Left ventricle myocardium superior (tissue), 1 donor: ENCODE results near the gene KRTAP17-1. TPM values are rescaled to one million over a fixed set of nuclear protein-coding genes. Genes with fewer than 3 reads are reported as not detected.
"Not testable (repeated sequence)": the region's sequence is repeated elsewhere in the genome, so short reads cannot be mapped to it uniquely, and the experiment has no call there.

Source experiments
- ATAC-seq: fragments of 200-7000 bp; cut with Tn5 transposase; one replicate; pipeline ENCODE4 v1.9.1; 2020; ENCODE audit warnings: mild to moderate bottlenecking, moderate library complexity
- DNase-seq: peaks from one replicate; pipeline ENCODE4 v3.0.0-alpha.2; 2020
- intact Hi-C: fragments of 100-400 bp; cut with micrococcal nuclease; formaldehyde crosslinking; loops from one replicate; pipeline ENCODE4 v1.11.0; 2022
- long read RNA-seq: library from polyadenylated mRNA; unstranded; transcript quantifications from one replicate; pipeline ENCODE4 v2.0.0, GENCODE V29; 2021
- total RNA-seq: library from RNA; stranded (reverse); fragmentation: NEBNext Ultra II Directional; extraction: Animal tissue kit (Norgen Biotek cat#: 25700); gene quantifications from one replicate; pipeline ENCODE4 v1.2.1, GENCODE V29; 2021
- donor health status: DM: no; HTN: yes; CAD: no; lungs with severe emphysema.

The KRTAP17-1 gene
- total RNA-seq = not detected
- long read RNA-seq = 0 reads

GRCh38 chr17:41315204-41315794 lies at the start of gene KRTAP17-1:
Gene KRTAP17-1 (minus strand): TSS chr17:41315710. CDS start chr17:41315650, 60 bp downstream.
- no peak for ATAC-seq
- intact Hi-C loops = no loop called here

GRCh38 chr17:41363881-41364280 lies 48.4 kb upstream of the KRTAP17-1 start:
- DNase-seq = no peak

More at GRCh38 chr17:41315204-41315794, at the start of gene KRTAP17-1:
- no peak for DNase-seq

GRCh38 chr17:41360296-41360995 lies 44.9 kb upstream of the KRTAP17-1 start:
- DNase-seq (no peak), ATAC-seq (no peak)
- intact Hi-C loops = no loop called here

More at GRCh38 chr17:41363881-41364280, 48.4 kb upstream of the KRTAP17-1 start:
- intact Hi-C loops = no loop called here
- ATAC-seq = no peak

- DNase-seq (no peak), ATAC-seq (no peak)
- intact Hi-C loops = no loop called here
These were observed 39.0 kb upstream of the KRTAP17-1 start for GRCh38 chr17:41354536-41354935.

- DNase-seq = no peak
- intact Hi-C loops = no loop called here
- no peak for ATAC-seq
These were observed 37.3 kb upstream of the KRTAP17-1 start for GRCh38 chr17:41352597-41353366.

- DNase-seq (no peak), ATAC-seq (no peak)
- intact Hi-C loops = no loop called here
These were observed 35.7 kb upstream of the KRTAP17-1 start for GRCh38 chr17:41351177-41351576.

- intact Hi-C loops, DNase-seq, ATAC-seq: not testable (repeated sequence)
These were observed 34.9 kb upstream of the KRTAP17-1 start, which contains the start of gene KRT33A for GRCh38 chr17:41350381-41350878. Gene KRT33A (minus strand): TSS chr17:41350828. CDS start chr17:41350767, 61 bp downstream.

- no peak for DNase-seq
- ATAC-seq = no peak
- intact Hi-C loops = no loop called here
These were observed 32.6 kb upstream of the KRTAP17-1 start for GRCh38 chr17:41347869-41348760.

GRCh38 chr17:41346421-41346820 lies 30.9 kb upstream of the KRTAP17-1 start:
- intact Hi-C loops, ATAC-seq, DNase-seq: not testable (repeated sequence)

- no peak for ATAC-seq
- intact Hi-C loops = no loop called here
- no peak for DNase-seq
These were observed 30.5 kb upstream of the KRTAP17-1 start for GRCh38 chr17:41345992-41346391.

GRCh38 chr17:41343029-41343428 lies 27.5 kb upstream of the KRTAP17-1 start:
- DNase-seq = no peak
- no peak for ATAC-seq
- intact Hi-C loops = no loop called here

GRCh38 chr17:41340934-41341861 lies 25.7 kb upstream of the KRTAP17-1 start:
- DNase-seq (no peak), ATAC-seq (no peak)
- intact Hi-C loops = no loop called here

- ATAC-seq = no peak
These were observed 25.0 kb upstream of the KRTAP17-1 start for GRCh38 chr17:41340494-41340893.

GRCh38 chr17:41339571-41340172 lies 24.2 kb upstream of the KRTAP17-1 start:
- DNase-seq (no peak), ATAC-seq (no peak)
- intact Hi-C loops = no loop called here

More at GRCh38 chr17:41340494-41340893, 25.0 kb upstream of the KRTAP17-1 start:
- intact Hi-C loops = no loop called here
- DNase-seq = no peak

GRCh38 chr17:41338961-41339485 lies 23.5 kb upstream of the KRTAP17-1 start:
- intact Hi-C loops = no loop called here
- DNase-seq (no peak), ATAC-seq (no peak)

- no peak for ATAC-seq
- intact Hi-C loops = no loop called here
- no peak for DNase-seq
These were observed 20.2 kb upstream of the KRTAP17-1 start for GRCh38 chr17:41335747-41336146.
